ENCODE measurements around the gene OR10W1.

OR10W1 gene, protein sequence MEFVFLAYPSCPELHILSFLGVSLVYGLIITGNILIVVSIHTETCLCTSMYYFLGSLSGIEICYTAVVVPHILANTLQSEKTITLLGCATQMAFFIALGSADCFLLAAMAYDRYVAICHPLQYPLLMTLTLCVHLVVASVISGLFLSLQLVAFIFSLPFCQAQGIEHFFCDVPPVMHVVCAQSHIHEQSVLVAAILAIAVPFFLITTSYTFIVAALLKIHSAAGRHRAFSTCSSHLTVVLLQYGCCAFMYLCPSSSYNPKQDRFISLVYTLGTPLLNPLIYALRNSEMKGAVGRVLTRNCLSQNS

DNA sequence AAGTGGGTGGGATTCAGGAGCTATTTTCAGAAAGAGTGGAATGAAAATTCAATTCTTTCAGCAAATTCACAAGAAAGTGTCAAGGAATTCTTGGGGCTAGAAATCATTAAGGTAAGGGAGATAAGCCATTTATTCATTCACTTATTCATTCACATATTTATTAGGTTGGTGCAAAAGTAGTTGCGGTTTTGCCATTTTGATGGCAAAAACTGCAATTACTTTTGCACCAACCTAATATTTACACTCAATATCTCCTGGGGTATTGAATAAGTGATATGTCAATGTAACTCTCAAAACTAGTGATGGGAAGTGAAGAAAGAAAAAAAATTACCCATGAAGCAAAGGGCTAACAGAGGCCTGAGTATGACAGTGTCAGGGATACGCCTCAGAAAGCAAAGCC is at the start of gene OR10W1:
TSS of gene OR10W1 (minus strand) at position 119 of the 400 bp plus-strand sequence. CDS start 402 bp downstream, outside the sequence.
- in situ Hi-C loops (cut with MboI; ENCODE audit: low sequenced_read_pairs) = no loop called here

DNA sequence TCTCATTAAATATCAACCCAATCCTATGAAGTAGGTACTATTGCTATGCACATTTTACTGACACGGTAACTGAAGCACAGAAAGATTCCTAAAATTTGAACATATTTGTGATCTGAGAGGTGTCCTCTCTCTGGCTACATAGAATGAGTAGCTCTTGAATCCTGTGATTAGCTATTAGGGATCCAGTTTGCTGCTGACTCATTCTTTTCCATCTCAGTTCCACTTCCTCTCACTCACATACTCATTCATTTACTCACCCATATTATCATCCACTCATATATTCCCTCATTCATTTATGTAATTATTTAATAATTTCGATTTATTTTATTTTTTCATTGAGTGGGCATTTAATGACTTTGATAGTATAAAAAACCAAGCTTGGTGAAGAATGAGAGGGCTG is 48.1 kb upstream of the OR10W1 start:
- in situ Hi-C loops (cut with MboI; ENCODE audit: low sequenced_read_pairs) = no loop called here

DNA sequence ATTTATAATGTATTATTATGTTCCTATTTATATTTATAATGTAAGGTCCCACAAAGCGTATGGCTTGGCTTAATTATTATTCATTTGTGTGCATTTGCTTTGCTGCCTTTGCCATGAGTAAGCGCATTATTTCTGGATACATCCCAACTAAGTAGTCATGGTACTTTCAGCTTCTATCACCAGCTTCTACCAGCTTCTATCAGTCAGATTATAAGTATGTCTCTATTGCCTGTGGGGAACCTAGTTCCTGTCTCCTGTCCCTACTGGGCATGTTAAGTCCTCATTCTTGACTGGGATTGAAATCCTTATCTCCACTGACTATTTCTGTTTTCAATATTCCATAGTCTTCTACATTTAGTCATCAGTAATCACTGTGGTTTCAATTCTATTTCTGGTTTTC is 33.5 kb upstream of the OR10W1 start:
- in situ Hi-C loops (cut with MboI; ENCODE audit: low sequenced_read_pairs) = no loop called here

DNA sequence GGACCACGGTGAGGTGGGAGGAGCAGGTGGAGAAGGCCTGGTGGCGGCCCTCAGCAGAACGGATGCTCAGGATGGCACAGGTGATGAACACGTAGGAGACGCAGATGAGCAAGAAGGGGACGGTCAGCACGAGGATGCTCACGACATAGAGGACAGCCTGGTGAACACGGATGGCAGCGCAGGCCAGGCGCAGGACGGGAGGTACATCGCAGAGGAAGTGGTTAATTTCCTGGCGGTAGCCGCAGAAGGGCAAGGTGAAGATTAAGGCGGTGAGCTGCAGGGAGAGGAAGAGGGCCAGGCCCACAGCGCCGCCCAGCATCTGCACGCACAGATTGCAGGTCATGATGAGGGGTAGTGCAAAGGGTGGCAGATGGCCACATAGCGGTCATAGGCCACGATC is 24.0 kb upstream of the OR10W1 start:
- in situ Hi-C loops (cut with MboI; ENCODE audit: low sequenced_read_pairs) = no loop called here

DNA sequence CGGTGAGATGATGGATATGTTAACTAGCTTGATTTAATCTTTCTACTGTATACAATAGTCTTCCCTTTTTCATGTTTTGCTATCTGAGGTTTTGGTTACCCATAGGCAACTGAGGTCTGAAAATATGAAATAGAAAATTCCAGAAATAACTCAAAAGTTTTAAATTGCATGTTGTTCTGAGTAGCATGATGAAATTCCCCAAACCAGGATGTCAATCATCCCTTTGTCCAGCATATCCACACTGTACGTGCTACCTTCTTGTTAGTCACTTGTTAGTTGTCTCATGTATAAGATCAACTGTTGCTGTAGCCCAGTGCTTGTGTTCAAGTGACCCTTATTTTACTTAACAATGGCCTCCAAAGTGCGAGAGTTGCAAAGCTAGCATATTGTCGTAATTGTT is 21.2 kb upstream of the OR10W1 start:
- in situ Hi-C loops (cut with MboI; ENCODE audit: low sequenced_read_pairs) = no loop called here

DNA sequence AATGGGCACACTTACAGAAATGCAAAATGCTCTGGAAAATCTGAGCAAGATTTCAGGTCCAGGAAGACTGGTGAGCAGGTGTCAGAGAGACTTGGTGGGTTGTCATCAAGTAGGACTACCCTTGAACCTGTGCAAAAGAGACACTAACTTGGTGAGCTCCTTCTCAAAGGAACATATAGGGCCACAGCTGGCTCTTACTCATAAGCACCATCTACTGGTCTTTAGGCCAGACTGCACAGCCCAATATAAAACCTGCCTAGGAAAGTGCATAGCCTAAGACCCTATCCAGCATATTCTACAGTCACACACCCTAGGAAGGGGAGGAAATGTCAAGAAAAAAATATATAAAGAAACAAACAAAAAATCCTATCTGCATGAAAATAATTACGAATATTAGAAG is 18.2 kb upstream of the OR10W1 start:
- in situ Hi-C loops (cut with MboI; ENCODE audit: low sequenced_read_pairs) = no loop called here

DNA sequence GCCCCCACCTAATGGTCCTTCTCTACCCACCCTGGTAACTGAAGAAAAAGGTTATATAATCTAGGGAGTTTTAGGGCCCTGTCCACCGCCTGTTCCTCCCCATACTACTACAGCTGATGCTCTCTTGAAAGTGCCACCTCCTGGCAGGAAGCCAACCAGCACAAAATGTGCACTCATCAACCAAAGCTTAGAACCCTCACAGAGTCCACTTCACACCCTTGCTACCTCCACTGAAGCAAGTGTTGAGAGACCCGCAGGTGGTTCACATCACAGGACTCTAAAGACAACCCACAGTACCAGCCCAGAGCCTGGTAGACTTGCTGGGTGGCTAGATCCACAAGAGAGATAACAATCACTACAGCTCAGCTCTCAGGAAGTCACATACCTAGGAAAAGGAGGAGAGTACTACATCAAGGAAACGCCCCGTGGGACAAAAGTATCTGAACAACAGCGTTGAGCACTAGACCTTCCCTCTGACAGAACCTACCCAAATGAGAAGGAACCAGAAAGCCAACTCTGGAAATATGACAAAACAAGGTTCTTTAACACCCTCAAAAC is 17.5 kb upstream of the OR10W1 start:
- in situ Hi-C loops (cut with MboI; ENCODE audit: low sequenced_read_pairs) = no loop called here

DNA sequence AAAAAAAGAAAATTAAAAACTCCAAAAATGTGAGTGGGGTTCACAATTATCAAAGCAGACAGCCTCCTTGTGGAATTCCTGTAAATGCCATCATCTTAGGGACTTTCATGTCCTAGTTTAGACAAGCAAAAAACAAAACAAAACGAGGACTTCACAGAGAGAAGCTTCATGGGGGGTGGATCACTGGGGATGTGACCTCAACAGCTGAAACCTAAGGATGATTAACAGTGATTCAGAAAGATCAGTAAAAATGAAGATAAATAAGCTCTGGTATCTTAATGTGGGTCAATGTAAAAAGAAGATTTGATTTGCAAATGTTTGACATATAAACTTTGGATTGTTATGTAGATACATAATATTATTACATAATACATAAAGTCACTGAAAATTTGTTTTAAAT is 8.1 kb upstream of the OR10W1 start:
- in situ Hi-C loops (cut with MboI; ENCODE audit: low sequenced_read_pairs) = no loop called here

DNA sequence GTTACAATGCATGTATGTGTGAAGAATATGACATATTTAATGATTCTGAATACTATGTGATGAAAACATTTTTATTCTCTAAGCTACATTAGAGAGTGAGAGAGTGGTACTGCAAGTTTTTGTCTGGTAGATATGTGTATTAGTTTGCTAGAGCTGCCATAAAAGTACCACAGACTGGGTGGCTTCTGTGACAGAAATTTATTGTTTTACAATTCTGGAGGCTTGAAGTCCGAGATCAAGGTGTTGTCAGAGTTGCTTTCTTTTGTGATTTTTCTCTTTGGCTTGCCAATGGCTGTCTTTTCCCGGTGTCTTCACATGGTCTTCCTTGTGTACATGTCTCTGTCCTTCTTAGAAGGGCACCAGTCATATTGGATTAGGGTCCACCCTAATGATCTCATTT is 6.9 kb upstream of the OR10W1 start:
- in situ Hi-C loops (cut with MboI; ENCODE audit: low sequenced_read_pairs) = no loop called here

DNA sequence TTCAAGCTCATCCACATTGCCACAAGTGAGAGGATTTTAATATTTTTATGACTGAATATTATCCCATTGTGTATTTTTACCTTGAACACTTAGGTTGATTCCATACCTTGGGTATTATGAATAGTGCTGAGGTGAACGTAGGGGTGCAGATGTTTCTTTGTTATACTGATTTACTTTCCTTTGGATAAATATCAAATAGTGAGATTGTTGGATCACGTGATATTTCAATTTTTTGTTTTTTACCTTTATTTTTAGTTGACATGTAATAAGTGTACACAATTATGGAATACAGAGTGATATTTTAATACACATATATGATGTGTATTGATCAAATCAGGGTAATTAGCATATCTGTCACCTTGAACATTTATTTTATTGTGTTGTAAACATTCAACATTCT is 8.1 kb downstream of the OR10W1 start:
- in situ Hi-C loops (cut with MboI; ENCODE audit: low sequenced_read_pairs) = no loop called here

DNA sequence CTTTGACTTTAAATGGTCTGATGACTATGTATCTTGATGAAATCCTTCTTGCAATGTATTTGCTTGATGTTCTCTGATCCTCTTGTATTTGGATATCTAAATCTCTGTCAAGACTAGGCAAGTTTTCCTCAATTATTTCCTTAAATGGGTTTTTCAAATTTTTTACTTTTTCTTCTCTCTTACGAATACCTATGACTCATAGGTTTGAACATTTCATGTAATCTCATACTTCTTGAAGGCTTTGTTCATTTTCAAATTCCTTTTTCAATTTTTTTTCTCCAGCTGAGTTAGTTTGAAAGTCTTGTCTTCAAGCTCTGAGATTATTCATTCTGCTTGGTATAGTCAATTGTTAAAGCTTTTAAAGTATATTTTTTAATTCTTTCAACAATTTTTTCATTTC is 13.1 kb downstream of the OR10W1 start:
- in situ Hi-C loops (cut with MboI; ENCODE audit: low sequenced_read_pairs) = no loop called here

DNA sequence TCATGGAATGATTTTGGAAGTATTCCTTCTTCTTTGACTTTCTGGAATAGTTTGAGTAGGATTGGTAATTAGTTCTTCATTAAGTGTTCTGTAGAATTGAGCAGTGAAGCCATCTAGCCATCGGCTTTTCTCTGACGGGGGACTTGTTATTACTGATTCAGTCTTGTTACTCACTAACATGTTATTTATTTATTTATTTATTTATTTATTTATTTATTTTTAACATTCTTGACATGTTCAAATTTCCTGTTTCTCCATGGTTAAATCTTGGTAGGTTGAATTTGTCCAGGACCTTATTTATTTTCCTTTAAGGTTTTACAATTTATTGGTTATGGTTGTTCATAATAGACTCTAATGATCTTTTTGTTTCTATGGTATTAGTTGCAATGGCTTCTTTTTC is 24.1 kb downstream of the OR10W1 start:
- in situ Hi-C loops (cut with MboI; ENCODE audit: low sequenced_read_pairs) = no loop called here

DNA sequence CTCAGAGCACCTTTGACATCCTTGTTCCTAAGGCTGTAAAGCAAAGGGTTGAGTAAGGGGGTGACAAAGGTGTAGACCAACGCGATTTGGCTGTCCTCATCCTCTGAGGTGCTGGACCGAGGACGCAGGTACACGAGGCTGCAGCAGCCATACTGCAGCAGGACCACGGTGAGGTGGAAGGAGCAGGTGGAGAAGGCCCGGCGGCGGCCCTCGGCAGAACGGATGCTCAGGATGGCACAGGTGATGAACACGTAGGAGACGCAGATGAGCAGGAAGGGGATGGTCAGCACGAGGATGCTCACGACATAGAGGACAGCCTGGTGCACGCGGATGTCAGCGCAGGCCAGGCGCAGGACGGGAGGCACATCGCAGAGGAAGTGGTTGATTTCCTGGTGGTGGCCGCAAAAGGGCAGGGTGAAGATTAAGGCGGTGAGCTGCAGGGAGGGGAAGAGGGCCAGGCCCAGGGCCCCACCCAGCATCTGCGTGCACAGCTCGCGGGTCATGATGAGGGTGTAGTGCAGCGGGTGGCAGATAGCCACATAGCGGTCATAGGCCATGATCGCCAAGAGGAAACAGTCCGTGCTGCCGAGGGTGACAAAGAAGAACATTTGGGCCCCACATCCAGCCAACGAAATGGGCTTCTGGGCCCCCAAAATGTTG is 40.0 kb downstream of the OR10W1 start:
- in situ Hi-C loops (cut with MboI; ENCODE audit: low sequenced_read_pairs) = no loop called here

DNA sequence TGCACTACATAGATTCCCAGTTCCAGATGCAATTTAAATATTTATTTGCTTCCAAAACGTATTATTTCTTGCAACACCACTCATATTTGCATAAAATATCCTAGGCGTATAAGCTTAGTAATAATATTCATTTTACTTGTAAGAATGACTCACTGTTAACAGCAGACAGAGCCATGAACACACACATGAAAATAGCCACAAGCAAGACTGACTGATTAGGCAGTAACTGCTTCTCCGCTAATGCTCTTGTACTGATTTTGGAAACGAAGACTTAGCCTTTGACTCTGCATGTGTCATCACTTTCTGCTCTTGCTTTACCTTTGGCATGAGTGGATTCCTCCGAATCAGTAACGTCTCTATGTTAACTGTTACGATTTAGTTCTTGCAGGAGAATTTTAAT is 45.3 kb downstream of the OR10W1 start:
- in situ Hi-C loops (cut with MboI; ENCODE audit: low sequenced_read_pairs) = no loop called here

All from hTERT RPE-1 (cell line).